Endodermal cell (in vitro differentiated cells): Measurements from ENCODE around the gene IBTK. TPM values are rescaled to one million over a fixed set of nuclear protein-coding genes. Genes with fewer than 3 reads are reported as not detected.

Experiments used
- DNase-seq: peaks from one replicate; pipeline ENCODE4 v3.0.0-alpha.2; 2017
- H3K27ac ChIP-seq: 2 replicates; pipeline ENCODE4 v1.5.1; 2013; ENCODE audit warnings: mild to moderate bottlenecking, low read depth, low read length, moderate library complexity
- H3K27me3 ChIP-seq: 2 replicates; pipeline ENCODE4 v1.6.1; 2013; ENCODE audit warnings: mild to moderate bottlenecking, low read length, moderate library complexity; ENCODE audit not compliant: insufficient read depth, control insufficient read depth, poor library complexity, severe bottlenecking
- H3K36me3 ChIP-seq: 2 replicates; pipeline ENCODE4 v1.7.0; 2013; ENCODE audit warnings: mild to moderate bottlenecking, low read length, moderate library complexity; ENCODE audit not compliant: control insufficient read depth, insufficient read depth
- H3K4me1 ChIP-seq: one replicate; pipeline ENCODE4 v1.7.0; 2013; ENCODE audit warnings: low read length; ENCODE audit not compliant: control insufficient read depth, insufficient read depth
- H3K4me3 ChIP-seq: 2 replicates; pipeline ENCODE4 v1.5.1; 2013; ENCODE audit warnings: mild to moderate bottlenecking, low read length, moderate library complexity
- H3K9ac ChIP-seq: 2 replicates; pipeline ENCODE4 v1.6.1; 2013; ENCODE audit warnings: mild to moderate bottlenecking, low read length, moderate library complexity; ENCODE audit not compliant: poor library complexity, severe bottlenecking; ENCODE audit errors: extremely low read depth
- H3K9me3 ChIP-seq: 2 replicates; pipeline ENCODE4 v1.6.1; 2013; ENCODE audit warnings: mild to moderate bottlenecking, low read length, moderate library complexity; ENCODE audit not compliant: control insufficient read depth
- H3K27ac Mint-ChIP-seq: 2 replicates; pipeline ENCODE4 v1.8.0; 2020; ENCODE audit warnings: mixed read lengths
- H3K27me3 Mint-ChIP-seq: 2 replicates; pipeline ENCODE4 v1.8.0; 2021; ENCODE audit warnings: mild to moderate bottlenecking, mixed read lengths; ENCODE audit not compliant: insufficient read depth
- H3K36me3 Mint-ChIP-seq: 2 replicates; pipeline ENCODE4 v1.8.0; 2020; ENCODE audit warnings: low read depth, mixed read lengths
- H3K4me1 Mint-ChIP-seq: 2 replicates; pipeline ENCODE4 v1.8.0; 2020; ENCODE audit warnings: mixed read lengths
- H3K4me3 Mint-ChIP-seq: 2 replicates; pipeline ENCODE4 v1.8.0; 2020; ENCODE audit warnings: mild to moderate bottlenecking, moderate library complexity, mixed read lengths
- H3K9me3 Mint-ChIP-seq: 2 replicates; pipeline ENCODE4 v1.8.0; 2020; ENCODE audit warnings: mild to moderate bottlenecking, mixed read lengths
- WGBS, 2 experiments: methylation state at CpG; one replicate each; pipeline versions ENCODE4 v1.1.5 to v1.1.7; 2013; ENCODE audit warnings: missing lambda C conversion rate in 2 of 2, mixed read lengths in 1 of 2; ENCODE audit not compliant: insufficient coverage in 1 of 2, insufficient read length in 1 of 2; 5-methylcytosine and 5-hydroxymethylcytosine counted together
- total RNA-seq, 2 donors: library from RNA; stranded (reverse); fragmentation: NEBNext Ultra II Directional in 1 of 2; extraction: Animal tissue kit (Norgen Biotek cat#: 25700) in 1 of 2; gene quantifications; 2 replicates in 1 of 2; 3 replicates in 1 of 2; pipeline ENCODE4 v1.2.1, GENCODE V29; 2021
- TF ChIP-seq, protein P1 (sequence below): fragments of 200-600 bp; sonication (generic); conservative IDR thresholded peaks from 2 replicates; pipeline ENCODE4 v1.5.0; 2021; ENCODE audit warnings: antibody characterized with exemption, mild to moderate bottlenecking

The IBTK gene
- total RNA-seq, 2 donors from 2014 or later = 35.8 to 46.2 TPM

DNA sequence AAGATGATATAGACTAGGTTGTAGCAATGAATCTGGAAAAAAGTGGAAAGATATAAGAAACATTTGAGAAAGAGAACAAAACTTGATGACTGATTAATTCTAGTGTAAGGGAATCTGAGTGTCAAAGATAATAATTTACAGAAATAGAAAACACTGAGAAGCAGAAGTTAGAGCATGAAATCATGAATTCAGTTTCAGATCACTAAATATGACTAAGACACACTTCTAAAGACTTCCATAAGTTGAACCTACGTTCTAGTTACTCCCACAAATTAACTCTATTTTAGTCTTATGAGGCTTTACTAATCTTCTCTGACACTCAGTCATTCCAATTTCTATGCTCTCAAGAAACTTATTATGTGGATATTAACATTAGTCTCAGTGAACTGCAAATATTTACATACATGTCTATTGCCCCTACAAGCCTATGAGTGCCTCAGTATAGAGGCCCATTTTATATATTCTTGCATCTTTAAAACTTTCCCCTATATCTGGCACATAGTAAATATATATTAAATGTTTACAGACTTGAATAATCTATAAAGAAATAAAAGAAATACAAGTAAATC, 30.4 kb downstream of the IBTK start:
- H3K36me3 ChIP-seq = peaks cover 88% of the 10 kb centered on the region
- TF ChIP-seq, protein P1, sequence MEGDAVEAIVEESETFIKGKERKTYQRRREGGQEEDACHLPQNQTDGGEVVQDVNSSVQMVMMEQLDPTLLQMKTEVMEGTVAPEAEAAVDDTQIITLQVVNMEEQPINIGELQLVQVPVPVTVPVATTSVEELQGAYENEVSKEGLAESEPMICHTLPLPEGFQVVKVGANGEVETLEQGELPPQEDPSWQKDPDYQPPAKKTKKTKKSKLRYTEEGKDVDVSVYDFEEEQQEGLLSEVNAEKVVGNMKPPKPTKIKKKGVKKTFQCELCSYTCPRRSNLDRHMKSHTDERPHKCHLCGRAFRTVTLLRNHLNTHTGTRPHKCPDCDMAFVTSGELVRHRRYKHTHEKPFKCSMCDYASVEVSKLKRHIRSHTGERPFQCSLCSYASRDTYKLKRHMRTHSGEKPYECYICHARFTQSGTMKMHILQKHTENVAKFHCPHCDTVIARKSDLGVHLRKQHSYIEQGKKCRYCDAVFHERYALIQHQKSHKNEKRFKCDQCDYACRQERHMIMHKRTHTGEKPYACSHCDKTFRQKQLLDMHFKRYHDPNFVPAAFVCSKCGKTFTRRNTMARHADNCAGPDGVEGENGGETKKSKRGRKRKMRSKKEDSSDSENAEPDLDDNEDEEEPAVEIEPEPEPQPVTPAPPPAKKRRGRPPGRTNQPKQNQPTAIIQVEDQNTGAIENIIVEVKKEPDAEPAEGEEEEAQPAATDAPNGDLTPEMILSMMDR = no peak
- DNase-seq = no peak
- no peak overlapping the region for H3K9ac ChIP-seq
- Mint-ChIP-seq H3K4me3 (no peak overlapping the region), H3K27ac (no peak overlapping the region), H3K9me3 (no peaks in the 10 kb centered on the region), H3K4me1 (no peaks in the 10 kb centered on the region), H3K36me3 (peaks cover 73% of the 10 kb centered on the region), H3K27me3 (no peaks in the 10 kb centered on the region)
- no peaks in the 10 kb centered on the region for H3K4me1 ChIP-seq
- no peaks in the 10 kb centered on the region for H3K9me3 ChIP-seq
- 92 to 100% methylated on average over 1 of the region's 1 CpG for WGBS, 2 experiments
- H3K27me3 ChIP-seq = no peaks in the 10 kb centered on the region
- no peak overlapping the region for H3K4me3 ChIP-seq
- H3K27ac ChIP-seq = no peak overlapping the region

DNA sequence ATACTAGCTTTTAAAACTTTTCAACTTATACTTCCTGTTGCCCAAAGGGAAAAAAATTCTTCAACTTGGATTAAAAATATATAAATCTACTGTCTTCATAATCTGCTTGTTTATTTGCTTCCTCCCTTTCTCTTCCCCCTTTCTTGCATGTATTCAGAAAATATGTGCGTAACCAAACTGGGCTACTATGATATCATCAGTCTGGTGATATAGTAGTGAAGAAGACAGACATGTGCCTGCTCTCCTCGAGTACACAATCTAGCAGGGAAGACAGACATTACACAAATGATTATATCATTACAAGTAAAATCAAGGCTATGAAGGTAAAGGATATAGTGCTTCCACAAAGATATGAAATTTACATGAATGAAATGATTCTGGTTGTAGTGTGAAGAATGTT, 31.0 kb downstream of the IBTK start:
- 90% methylated on average over 2 of the region's 2 CpGs; no CpG with 5 or more reads in 1 of the 2 experiments for WGBS, 2 experiments
- H3K4me3 Mint-ChIP-seq = no peak overlapping the region

DNA sequence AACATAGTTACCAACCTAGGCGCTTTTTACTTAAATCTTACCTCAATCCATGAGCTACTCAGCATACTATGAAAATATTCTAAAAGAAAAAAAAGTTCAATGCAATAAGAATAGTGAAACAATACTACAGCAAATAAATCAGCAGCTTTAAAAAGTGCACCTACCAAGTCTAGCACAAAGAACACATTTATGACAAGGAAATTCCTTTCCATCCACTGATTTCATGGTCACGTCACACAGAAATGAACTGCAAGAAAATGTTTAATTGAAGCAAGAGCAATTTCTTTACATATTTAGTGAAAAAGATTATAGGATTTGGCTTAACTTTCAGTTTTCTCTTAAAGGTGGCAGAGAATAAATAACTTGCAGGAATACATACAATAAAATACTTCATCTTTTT, 36.2 kb downstream of the IBTK start:
- Histone ChIP-seq H3K36me3 (peaks cover 94% of the 10 kb centered on the region), H3K9me3 (no peaks in the 10 kb centered on the region), H3K4me3 (no peak overlapping the region), H3K9ac (no peak overlapping the region), H3K4me1 (no peaks in the 10 kb centered on the region), H3K27me3 (no peaks in the 10 kb centered on the region), H3K27ac (no peak overlapping the region)
- H3K36me3 Mint-ChIP-seq = peaks cover 73% of the 10 kb centered on the region
- H3K27me3 Mint-ChIP-seq = no peaks in the 10 kb centered on the region
- no peak overlapping the region for H3K27ac Mint-ChIP-seq
- H3K9me3 Mint-ChIP-seq = no peaks in the 10 kb centered on the region
- peaks cover 7% of the 10 kb centered on the region for H3K4me1 Mint-ChIP-seq
- no peak for DNase-seq
- TF ChIP-seq, protein P1 = no peak
- WGBS, 2 experiments = 100% methylated on average over 1 to 2 of the region's 2 CpGs
- no peak overlapping the region for H3K4me3 Mint-ChIP-seq

More for the DNA sequence above, 31.0 kb downstream of the IBTK start:
- Histone ChIP-seq H3K36me3 (peaks cover 88% of the 10 kb centered on the region), H3K27me3 (no peaks in the 10 kb centered on the region), H3K9ac (no peak overlapping the region), H3K27ac (no peak overlapping the region), H3K9me3 (no peaks in the 10 kb centered on the region), H3K4me3 (no peak overlapping the region), H3K4me1 (no peaks in the 10 kb centered on the region)
- no peaks in the 10 kb centered on the region for H3K9me3 Mint-ChIP-seq
- no peak for DNase-seq
- no peaks in the 10 kb centered on the region for H3K27me3 Mint-ChIP-seq
- no peaks in the 10 kb centered on the region for H3K4me1 Mint-ChIP-seq
- no peak overlapping the region for H3K27ac Mint-ChIP-seq
- TF ChIP-seq, protein P1 = no peak
- peaks cover 73% of the 10 kb centered on the region for H3K36me3 Mint-ChIP-seq
